Amniotic stem cell (primary cell): ENCODE data around the gene TMSB4Y.

Experiments
- DNase-seq: peaks from one replicate; lab custom pipeline; 2025; lab: John Stamatoyannopoulos, UW

TMSB4Y gene

DNA sequence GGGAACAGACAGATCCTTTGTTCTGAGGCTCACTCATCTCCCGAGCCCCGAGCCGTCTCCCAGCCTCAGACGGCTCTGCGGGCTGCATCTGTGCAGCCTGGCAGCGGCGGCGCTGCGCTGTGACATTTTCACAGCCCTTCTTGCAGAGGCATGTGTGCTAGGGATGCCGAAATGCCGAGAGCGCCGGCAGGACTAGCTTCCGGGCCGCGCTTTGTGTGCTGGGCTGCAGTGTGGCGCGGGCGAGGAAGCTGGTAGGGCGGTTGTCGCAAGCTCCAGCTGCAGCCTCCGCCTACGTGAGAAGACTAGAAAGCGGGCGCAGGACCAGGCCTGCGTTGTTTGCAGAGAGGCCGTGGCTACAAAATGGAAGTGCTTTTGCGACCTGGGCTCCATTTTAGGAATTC is at the start of gene TMSB4Y:
TSS of gene TMSB4Y (plus strand) at position 332 of the 401 bp plus-strand sequence.
- DNase-seq, result no peak

DNA sequence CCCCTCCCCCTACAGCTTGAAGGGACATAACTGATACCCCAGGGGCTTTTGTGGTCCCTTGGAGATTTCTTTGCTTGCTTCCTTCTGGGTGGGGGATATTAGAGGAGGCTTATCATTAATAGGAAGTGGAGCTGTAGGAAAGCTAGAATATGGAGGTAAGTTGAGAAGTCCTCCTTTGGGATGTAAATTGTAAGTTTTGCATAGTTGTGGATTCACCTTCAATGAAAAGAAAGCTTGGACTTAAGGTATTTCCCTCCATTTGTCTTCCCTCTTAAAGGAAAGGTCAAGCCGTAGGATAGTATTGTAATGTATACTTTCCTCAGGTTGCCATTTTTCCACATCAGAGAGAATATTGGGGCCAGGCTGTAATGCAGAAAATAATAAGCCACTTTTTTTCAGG is 39.5 kb upstream of the TMSB4Y start:
- no peak for DNase-seq

- no peak for DNase-seq
These were observed 32.6 kb upstream of the TMSB4Y start for GRCh38 chrY:13671122-13671521.

GRCh38 chrY:13702276-13702675 is 1.4 kb upstream of the TMSB4Y start:
- no peak for DNase-seq

DNA sequence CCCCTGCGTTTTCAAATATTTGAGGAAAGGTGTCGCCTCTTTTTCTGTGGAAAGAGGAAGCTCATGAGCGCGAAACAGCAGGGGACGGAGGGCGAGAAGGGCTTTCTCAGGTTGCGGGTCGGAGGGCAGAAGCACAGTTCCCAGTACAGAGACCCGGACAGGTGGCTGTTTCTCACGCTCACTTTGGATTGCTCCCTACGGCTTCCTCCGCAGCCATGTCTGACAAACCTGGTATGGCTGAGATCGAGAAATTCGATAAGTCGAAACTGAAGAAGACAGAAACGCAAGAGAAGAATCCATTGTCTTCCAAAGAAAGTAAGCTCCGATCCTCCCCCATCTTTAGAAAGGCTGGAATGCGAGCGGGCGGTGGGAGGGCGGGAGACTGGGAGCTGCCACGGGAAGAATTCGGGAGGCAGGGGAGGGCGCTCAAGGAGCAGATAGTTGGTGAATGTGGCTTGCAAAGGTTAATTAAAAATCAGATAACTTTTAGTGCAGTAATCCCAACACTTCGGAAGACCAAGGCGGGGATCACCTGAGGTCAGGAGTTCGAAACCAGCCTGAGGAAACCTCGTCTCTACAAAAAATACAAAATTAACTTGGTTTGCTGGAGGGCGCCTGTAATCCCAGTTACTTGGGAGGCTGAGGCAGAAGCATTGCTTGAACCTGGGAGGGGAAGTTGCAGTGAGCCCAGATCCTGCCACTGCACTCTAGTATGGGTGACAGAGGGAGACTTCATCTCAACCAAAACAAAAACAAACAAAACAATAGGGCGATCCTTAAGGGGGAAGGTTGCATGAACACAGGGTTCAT is 627 bp downstream of the TMSB4Y start:
- no peak for DNase-seq

DNA sequence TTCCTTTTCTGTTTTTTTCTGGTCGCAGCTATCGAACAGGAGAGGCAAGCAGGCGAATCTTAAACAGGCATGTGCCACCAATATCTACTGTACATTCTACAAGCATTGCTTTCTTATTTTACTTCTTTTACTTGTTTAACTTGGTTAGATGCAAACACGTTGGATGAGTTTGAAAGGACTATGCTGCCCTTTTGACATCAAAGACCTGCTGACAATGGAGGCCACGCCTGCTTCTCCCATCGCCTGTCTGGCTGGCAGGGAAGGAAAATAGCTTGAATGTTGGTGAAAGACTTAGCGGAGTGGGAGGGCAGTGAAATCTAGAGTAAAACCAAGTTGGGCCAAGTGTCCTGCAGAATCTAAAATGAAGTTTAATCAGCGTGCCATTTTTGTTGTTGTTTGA is 1.5 kb downstream of the TMSB4Y start:
- no peak for DNase-seq

GRCh38 chrY:13708038-13708437 is 4.3 kb downstream of the TMSB4Y start:
- no peak for DNase-seq

- no peak for DNase-seq
These were observed 15.3 kb downstream of the TMSB4Y start for GRCh38 chrY:13718996-13719395.

DNA sequence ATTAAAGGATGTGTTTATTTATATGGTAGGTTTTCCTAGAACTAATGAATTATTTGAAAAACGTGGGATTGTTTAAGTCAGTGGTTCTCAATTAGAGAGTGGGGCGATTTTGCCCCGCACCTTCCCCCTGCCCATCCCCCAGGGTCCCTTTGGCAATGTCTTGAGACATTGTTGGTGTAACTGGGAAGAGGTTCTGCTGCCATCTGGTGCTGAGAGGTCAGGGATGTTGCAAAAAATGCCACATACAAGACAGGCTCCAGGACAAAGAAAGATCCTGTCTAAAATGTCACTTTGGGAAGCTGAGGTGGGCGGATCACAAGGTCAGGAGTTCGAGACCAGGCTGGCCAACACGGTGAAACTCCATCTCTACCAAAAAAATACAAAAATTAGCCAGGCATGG is 25.8 kb downstream of the TMSB4Y start:
- DNase-seq, result no peak

DNA sequence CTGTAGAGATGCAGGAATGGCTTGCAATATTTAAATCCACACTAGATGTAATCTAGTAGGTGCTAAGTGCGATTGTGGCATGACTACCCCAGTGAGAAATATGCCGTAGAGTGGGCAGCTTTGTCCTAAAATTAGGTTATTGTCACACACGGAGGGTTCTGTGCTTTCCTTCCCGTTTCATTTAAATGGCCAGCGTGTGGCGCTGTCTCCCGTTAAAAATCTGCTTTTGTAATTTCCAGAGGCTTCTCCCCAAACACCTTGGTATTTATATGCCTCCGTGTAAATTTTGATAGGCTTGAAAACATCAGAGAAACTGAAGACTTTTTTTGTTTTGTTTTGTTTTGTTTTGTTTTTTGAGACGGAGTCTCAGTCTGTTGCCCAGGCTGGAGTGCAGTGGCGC is 34.9 kb downstream of the TMSB4Y start:
- no peak for DNase-seq

GRCh38 chrY:13751289-13752071 is 47.8 kb downstream of the TMSB4Y start:
- DNase-seq, result no peak

DNA sequence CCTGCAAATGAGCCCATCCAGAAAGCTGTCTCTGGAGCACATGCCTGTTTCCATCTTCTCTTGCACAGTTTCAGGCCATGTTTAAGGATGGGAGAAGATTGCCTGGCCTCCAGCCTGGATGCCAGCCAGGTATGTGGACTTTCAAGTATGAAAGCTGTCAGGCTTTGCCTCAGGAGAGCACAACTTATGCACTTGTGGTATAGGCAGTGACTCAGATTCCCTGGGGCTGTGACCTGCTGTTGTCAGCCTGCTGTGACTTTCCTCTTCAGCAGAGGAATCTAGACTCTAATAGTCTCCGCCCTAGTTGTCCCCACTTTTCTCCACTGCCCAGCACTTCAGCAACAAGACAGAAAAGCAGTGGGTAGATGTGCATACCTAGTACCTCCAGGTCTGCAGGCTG is 51.0 kb downstream of the TMSB4Y start:
- no peak for DNase-seq
